H9 (cell line): ENCODE measurements around the gene EPC2. TPM values are rescaled to one million over a fixed set of nuclear protein-coding genes. Genes with fewer than 3 reads are reported as not detected.

Experiments
- DNase-seq: peaks from one replicate; pipeline ENCODE4 v3.0.0-alpha.2; 2017
- H2AFZ ChIP-seq: one replicate; pipeline ENCODE4 v1.6.1; 2013; ENCODE audit warnings: mild to moderate bottlenecking, low read length, control low read depth, moderate library complexity
- H2AK5ac ChIP-seq: 2 replicates; pipeline ENCODE4 v1.6.1; 2013; ENCODE audit warnings: low read length, control low read depth, mixed read lengths; ENCODE audit not compliant: insufficient read length
- H2BK120ac ChIP-seq: one replicate; pipeline ENCODE4 v1.6.1; 2013; ENCODE audit warnings: low read depth, mild to moderate bottlenecking, low read length, control low read depth, inconsistent platforms; ENCODE audit not compliant: poor library complexity, severe bottlenecking
- H2BK12ac ChIP-seq: 2 replicates; pipeline ENCODE4 v1.6.1; 2013; ENCODE audit warnings: low read length, control low read depth, mixed read lengths, low read depth; ENCODE audit not compliant: insufficient read length
- H2BK15ac ChIP-seq: 2 replicates; pipeline ENCODE4 v1.6.1; 2013; ENCODE audit warnings: low read depth, low read length, control low read depth
- H2BK20ac ChIP-seq: one replicate; pipeline ENCODE4 v1.6.1; 2013; ENCODE audit warnings: low read depth, mild to moderate bottlenecking, low read length, control low read depth, inconsistent platforms; ENCODE audit not compliant: poor library complexity, severe bottlenecking
- H2BK5ac ChIP-seq: 2 replicates; pipeline ENCODE4 v1.6.1; 2013; ENCODE audit warnings: low read length, control low read depth, mixed read lengths; ENCODE audit not compliant: insufficient read length
- H3K14ac ChIP-seq: 2 replicates; pipeline ENCODE4 v1.6.1; 2013; ENCODE audit warnings: low read length, control low read depth; ENCODE audit not compliant: insufficient read depth
- H3K18ac ChIP-seq: 2 replicates; pipeline ENCODE4 v1.6.1; 2013; ENCODE audit warnings: low read depth, mild to moderate bottlenecking, mixed read lengths, low read length, control low read depth; ENCODE audit not compliant: insufficient read length
- H3K23ac ChIP-seq: 2 replicates; pipeline ENCODE4 v1.6.1; 2013; ENCODE audit warnings: low read length, control low read depth, mixed read lengths, low read depth; ENCODE audit not compliant: insufficient read length
- H3K23me2 ChIP-seq: 2 replicates; pipeline ENCODE4 v1.6.1; 2013; ENCODE audit warnings: low read depth, mild to moderate bottlenecking, mixed read lengths, low read length, control low read depth; ENCODE audit not compliant: insufficient read length, poor library complexity, severe bottlenecking
- H3K27ac ChIP-seq: 2 replicates; pipeline ENCODE4 v1.5.1; 2013; ENCODE audit warnings: low read length, control low read depth, mixed read lengths, low read depth; ENCODE audit not compliant: insufficient read length
- H3K27me3 ChIP-seq: 2 replicates; pipeline ENCODE4 v1.6.1; 2013; ENCODE audit warnings: low read length, control low read depth, inconsistent platforms; ENCODE audit not compliant: insufficient read depth
- H3K4ac ChIP-seq: 2 replicates; pipeline ENCODE4 v1.6.1; 2013; ENCODE audit warnings: low read depth, mild to moderate bottlenecking, control low read depth, inconsistent platforms, low read length, moderate library complexity
- H3K4me1 ChIP-seq: 2 replicates; pipeline ENCODE4 v1.6.1; 2013; ENCODE audit warnings: low read length, control low read depth, inconsistent platforms; ENCODE audit not compliant: insufficient read depth
- H3K4me2 ChIP-seq: 2 replicates; pipeline ENCODE4 v1.6.1; 2013; ENCODE audit warnings: low read length, control low read depth, mixed read lengths; ENCODE audit not compliant: insufficient read length, insufficient read depth
- H3K56ac ChIP-seq: 2 replicates; pipeline ENCODE4 v1.6.1; 2013; ENCODE audit warnings: low read depth, mild to moderate bottlenecking, mixed read lengths, low read length, control low read depth; ENCODE audit not compliant: insufficient read length
- H3K79me1 ChIP-seq: 2 replicates; pipeline ENCODE4 v1.6.1; 2013; ENCODE audit warnings: low read depth, mild to moderate bottlenecking, moderate library complexity, low read length, control low read depth, inconsistent platforms; ENCODE audit not compliant: insufficient read depth, poor library complexity, severe bottlenecking
- H3K79me2 ChIP-seq: 2 replicates; pipeline ENCODE4 v1.6.1; 2013; ENCODE audit warnings: low read length, control low read depth, inconsistent platforms; ENCODE audit not compliant: insufficient read depth
- H3K9ac ChIP-seq: 2 replicates; pipeline ENCODE4 v1.6.1; 2013; ENCODE audit warnings: low read length, control low read depth, mixed read lengths; ENCODE audit not compliant: insufficient read length; ENCODE audit errors: extremely low read depth
- H3K9me3 ChIP-seq: one replicate; pipeline ENCODE4 v1.6.1; 2013; ENCODE audit warnings: low read depth, low read length, inconsistent platforms; ENCODE audit not compliant: control insufficient read depth
- H3T11ph ChIP-seq: one replicate; pipeline ENCODE4 v1.6.1; 2013; ENCODE audit warnings: mild to moderate bottlenecking, low read length, control low read depth, inconsistent platforms
- H4K20me1 ChIP-seq: one replicate; pipeline ENCODE4 v1.6.1; 2013; ENCODE audit not compliant: control insufficient read depth, insufficient read length, insufficient read depth
- H4K5ac ChIP-seq: 2 replicates; pipeline ENCODE4 v1.6.1; 2013; ENCODE audit warnings: low read depth, mild to moderate bottlenecking, mixed read lengths, low read length, control low read depth; ENCODE audit not compliant: insufficient read length
- H4K8ac ChIP-seq: replicated peaks from 2 replicates; pipeline ENCODE4 v1.6.1; 2013; ENCODE audit warnings: low read length, control low read depth, mixed read lengths, low read depth; ENCODE audit not compliant: insufficient read length
- H4K91ac ChIP-seq: 2 replicates; pipeline ENCODE4 v1.6.1; 2013; ENCODE audit warnings: low read depth, mild to moderate bottlenecking, moderate library complexity, mixed read lengths, low read length, control low read depth; ENCODE audit not compliant: insufficient read length
- H3K27ac Mint-ChIP-seq, 3 experiments: 2 replicates in 2 of 3; 3 replicates in 1 of 3; pipeline ENCODE4 v1.8.0; 2020 to 2021; ENCODE audit warnings: mixed read lengths in 3 of 3, mild to moderate bottlenecking in 1 of 3, moderate library complexity in 1 of 3
- H3K27me3 Mint-ChIP-seq: 2 replicates; pipeline ENCODE4 v1.8.0; 2021; ENCODE audit warnings: low read depth, mild to moderate bottlenecking, moderate library complexity, mixed read lengths
- H3K36me3 Mint-ChIP-seq, 3 experiments: 2 replicates in 2 of 3; 3 replicates in 1 of 3; pipeline ENCODE4 v1.8.0; 2020 to 2021; ENCODE audit warnings: low read depth in 3 of 3, mixed read lengths in 3 of 3; ENCODE audit not compliant: insufficient read depth in 1 of 3
- H3K4me1 Mint-ChIP-seq, 2 experiments: 2 replicates each; pipeline ENCODE4 v1.8.0; 2020; ENCODE audit warnings: mixed read lengths in 2 of 2
- H3K4me3 Mint-ChIP-seq, 2 experiments: 2 replicates in 1 of 2; 3 replicates in 1 of 2; pipeline ENCODE4 v1.8.0; 2020 to 2021; ENCODE audit warnings: mild to moderate bottlenecking in 2 of 2, mixed read lengths in 2 of 2, moderate library complexity in 1 of 2
- H3K9me3 Mint-ChIP-seq, 2 experiments: 2 replicates in 1 of 2; 3 replicates in 1 of 2; pipeline ENCODE4 v1.8.0; 2020; ENCODE audit warnings: mild to moderate bottlenecking in 2 of 2, mixed read lengths in 2 of 2, moderate library complexity in 1 of 2
- CTCF ChIP-seq: fragments of 200-600 bp; sonication (generic); conservative IDR thresholded peaks from 3 replicates; pipeline ENCODE4 v1.8.0; 2021; ENCODE audit warnings: antibody characterized with exemption, mild to moderate bottlenecking
- WGBS: extraction: QIAGEN DNeasy Blood & Tissue Kit; methylation state at CpG from one replicate; pipeline ENCODE4 v1.1.7; 2013; ENCODE audit warnings: missing lambda C conversion rate, low lambda C conversion rate, mixed read lengths; ENCODE audit not compliant: insufficient read length; ENCODE audit errors: extremely low coverage; 5-methylcytosine and 5-hydroxymethylcytosine counted together
- total RNA-seq: library from RNA; stranded (reverse); gene quantifications from 2 replicates; pipeline ENCODE4 v1.2.1, GENCODE V29; 2021

The EPC2 gene
- total RNA-seq, 1 experiment from 2014 or later: 31.3 TPM

- Mint-ChIP-seq H3K36me3 (no peaks in the 10 kb centered on the region), H3K4me3 (no peak overlapping the region), H3K27me3 (no peaks in the 10 kb centered on the region), H3K9me3 (no peaks in the 10 kb centered on the region), H3K27ac (peak overlapping the region; percentile 37 to 89 (median 63); a peak in 4 of 7 replicates), H3K4me1 (peaks cover 38 to 40% of the 10 kb centered on the region in 2 experiments)
- H3K27me3 ChIP-seq: no peaks in the 10 kb centered on the region
- no peak overlapping the region for H2BK20ac ChIP-seq
- no peak overlapping the region for H3K9ac ChIP-seq
- H3K79me2 ChIP-seq: peaks cover 32% of the 10 kb centered on the region; the same call in 1 of the 2 replicates
- H2BK15ac ChIP-seq: no peak overlapping the region
- H2BK120ac ChIP-seq: no peak overlapping the region
- H3K4ac ChIP-seq: no peak overlapping the region
- no peak overlapping the region for H3K18ac ChIP-seq
- H3K23me2 ChIP-seq: no peaks in the 10 kb centered on the region
- no peak overlapping the region for H3K23ac ChIP-seq
- no peak for TF ChIP-seq CTCF
- no peak overlapping the region for H4K8ac ChIP-seq
- WGBS: no CpG with 5 or more reads among the region's 1 CpG
- no peak overlapping the region for H2BK12ac ChIP-seq
- no peak overlapping the region for H3K27ac ChIP-seq
- no peak overlapping the region for H3K14ac ChIP-seq
- no peak overlapping the region for H4K5ac ChIP-seq
- no peak overlapping the region for H2AK5ac ChIP-seq
- H3K56ac ChIP-seq: no peak overlapping the region
- H3T11ph ChIP-seq: no peak overlapping the region
- H3K9me3 ChIP-seq: no peaks in the 10 kb centered on the region
- peaks cover 8% of the 10 kb centered on the region for H3K79me1 ChIP-seq
- H2BK5ac ChIP-seq: no peak overlapping the region
- no peaks in the 10 kb centered on the region for H4K20me1 ChIP-seq
- no peak for DNase-seq
- H4K91ac ChIP-seq: no peak overlapping the region
- peaks cover 9% of the 10 kb centered on the region; the same call in 1 of the 2 replicates for H3K4me1 ChIP-seq
- H3K4me2 ChIP-seq: no peak overlapping the region
- no peak overlapping the region for H2AFZ ChIP-seq
Observed at GRCh38 chr2:148670773-148671172, 26.2 kb downstream of the EPC2 start.
